ENCODE data around the gene ANKRD1.
"Not testable (repeated sequence)": the region's sequence is repeated elsewhere in the genome, so short reads cannot be mapped to it uniquely, and the experiment has no call there.

ANKRD1 gene

DNA sequence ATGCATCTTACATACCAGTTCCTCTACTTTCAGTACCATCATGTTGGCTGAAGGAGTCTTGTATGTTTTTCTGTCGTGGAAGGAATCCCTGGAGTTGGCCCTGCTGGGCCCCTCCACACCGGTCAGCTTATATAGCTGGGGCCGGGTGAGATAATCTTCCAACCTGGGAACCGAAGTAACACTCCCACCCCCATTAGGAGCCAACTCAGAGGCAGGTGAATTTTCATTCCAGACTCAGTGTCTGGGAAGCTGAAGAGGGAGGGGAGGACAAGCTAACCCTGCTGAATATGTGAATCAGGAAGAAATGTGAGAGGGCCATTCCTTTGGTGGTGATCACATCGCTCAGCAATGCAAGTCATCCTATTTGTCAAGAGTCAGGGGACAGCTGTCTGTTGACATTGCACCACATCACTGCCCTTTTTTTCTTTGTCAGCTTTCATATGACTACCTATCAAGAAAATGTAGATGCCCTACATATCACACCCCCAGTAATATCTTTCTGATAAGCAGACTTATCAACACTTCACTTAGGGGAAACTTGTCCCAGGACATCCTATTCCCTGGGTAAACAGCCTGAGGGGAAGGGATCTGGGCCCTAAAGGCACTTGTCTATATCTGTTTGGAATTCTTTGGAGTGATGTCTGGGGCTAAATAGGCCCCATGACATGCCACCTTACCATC, at the start of gene ANKRD1:
Gene ANKRD1, minus strand, starts transcription at position 102 of the 681 bp plus-strand sequence. Its CDS starts 60 bp downstream, at position 42.
- DNase-seq, result no peak

DNA sequence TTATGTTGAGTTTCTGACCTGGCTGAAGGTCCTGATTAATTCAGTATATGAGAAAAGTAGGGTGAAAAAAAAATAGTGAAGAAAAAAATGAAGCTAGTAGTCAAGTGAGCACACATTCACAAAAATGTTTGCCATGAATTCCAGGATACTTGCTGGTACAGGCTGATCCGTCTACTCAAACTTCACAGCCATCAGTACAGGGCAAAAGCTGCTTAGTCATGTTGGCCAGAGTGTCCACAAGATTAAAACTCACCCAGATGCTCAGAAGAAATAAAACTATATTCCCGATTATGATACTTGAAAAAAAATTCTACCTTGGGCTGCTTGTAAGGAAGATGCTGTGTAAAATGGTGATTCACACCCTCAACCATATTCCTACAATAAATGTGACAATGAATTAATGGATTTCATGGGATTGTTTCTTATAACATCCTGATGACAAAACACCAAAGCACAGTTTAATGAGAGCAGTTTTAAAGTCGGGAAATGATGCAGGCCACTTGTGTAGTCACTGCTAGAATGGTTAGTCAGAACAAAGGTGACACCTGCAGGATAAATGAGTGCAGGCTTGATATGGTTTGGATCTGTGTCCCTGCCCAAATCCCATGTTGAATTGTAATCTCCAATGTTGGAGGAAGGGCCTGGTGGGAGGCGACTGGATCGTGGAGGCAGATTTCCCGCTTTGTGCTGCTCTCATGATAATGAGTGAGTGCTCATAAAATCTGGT, 49.2 kb upstream of the ANKRD1 start:
- no peak for DNase-seq

DNA sequence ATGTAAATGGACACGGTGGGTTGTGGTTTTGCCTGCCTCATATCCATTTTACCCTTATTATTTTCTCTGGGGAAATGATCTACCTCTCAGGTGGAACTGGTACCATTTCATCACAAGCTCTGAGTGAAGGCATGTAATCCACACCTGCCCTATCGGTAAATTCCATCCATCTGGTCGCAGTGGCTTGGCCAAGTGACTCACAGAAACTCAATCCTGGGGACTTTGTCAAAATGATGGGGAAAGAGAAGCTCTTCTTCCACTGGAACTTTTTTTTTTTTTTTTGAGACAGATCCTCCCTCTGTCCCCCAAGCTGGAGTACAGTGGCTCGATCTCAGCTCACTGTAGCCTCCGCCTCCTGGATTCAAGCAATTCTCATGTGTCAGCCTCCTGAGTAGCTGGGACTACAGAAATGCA, 48.2 kb upstream of the ANKRD1 start:
- no peak for DNase-seq

DNA sequence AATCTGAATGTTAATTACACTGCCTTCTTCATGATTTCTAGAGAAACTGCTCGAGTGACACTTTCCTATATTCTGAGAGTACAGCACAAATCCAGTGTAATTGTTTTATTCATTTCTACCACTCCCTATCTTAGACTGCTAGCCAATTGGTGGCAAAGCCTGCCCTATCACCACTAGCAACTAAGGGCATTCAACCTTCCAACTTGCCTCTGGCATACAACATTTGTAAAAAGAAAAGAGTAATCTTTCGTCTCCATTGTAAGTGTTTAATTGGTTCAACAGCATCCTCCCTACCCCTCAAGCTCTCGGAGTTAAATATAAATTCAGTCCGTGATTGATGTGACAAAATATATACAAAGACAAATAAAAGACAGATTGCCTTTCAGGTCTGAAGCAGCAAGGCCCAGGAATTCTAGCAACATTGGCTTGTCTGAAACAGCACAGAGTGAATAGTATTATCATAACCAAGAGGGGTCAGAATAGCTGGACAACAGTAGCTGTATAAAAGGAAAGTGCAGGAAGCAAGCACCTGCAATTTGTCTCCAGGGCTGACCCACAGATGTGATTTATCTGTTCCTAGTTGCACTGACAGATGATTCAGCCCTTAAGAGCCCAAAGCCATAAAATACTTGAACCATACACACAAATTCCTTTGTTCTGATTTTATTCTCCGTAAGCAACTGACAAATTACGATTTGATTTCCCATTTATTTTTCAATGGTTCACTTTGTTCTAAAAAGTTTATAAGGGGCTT, 47.6 kb upstream of the ANKRD1 start:
- DNase-seq, result no peak

DNA sequence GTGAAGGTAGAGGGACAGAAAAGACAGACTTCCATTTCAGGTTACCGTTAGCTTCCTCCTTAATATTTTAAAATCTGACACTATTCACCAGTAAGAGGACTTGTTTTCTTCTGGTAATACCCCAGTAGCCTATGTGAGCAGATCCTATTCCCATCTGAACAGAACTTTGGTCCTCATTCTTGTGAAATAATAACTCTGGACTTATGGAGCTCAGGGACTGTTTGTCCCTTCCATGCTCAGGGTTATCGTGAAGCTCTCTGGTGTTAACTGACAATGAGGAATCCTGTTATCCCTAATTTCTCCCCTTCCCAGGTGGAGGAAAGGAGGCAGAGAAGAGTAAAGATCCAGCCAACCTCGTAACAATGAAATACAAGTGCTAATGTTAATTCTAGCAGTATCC, 47.0 kb upstream of the ANKRD1 start:
- DNase-seq, result no peak

DNA sequence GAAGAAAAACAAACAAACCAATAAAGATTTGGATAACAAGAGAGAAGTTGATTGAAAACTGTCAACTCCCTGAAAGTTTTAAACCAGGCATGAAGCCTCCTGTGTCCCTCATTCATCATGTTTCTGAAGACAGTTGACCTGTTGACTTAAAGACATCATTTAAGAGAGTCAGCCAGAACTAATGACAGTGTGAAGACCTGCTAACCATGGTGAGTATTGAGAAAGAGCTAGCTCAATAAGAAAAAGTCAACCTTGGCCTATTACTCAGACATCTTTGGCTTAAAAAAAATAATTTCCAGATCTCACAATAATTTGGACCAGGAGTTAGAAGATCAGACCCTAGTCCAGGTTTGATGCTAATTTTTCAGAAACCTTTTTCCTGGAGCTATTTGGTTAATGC, 45.3 kb upstream of the ANKRD1 start:
- DNase-seq, result no peak

DNA sequence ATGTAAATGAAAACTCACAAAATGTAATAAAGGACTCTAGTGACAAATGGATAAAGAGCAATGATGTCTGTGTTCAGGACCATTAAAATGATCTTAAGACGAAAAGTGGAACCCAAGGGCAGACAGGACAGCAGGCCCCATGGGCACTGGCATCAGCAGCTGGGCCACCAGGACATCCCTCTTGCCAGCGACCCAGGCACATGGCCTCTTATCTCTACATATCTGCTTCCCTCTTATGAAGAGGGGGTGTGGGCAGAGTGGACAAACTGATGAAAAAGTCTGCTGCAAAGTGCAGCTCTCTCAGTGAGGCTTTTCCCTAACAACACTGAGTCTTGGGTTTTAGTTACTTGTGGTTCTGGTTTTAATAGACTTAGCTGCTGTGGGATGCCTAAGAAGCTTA, 44.8 kb upstream of the ANKRD1 start:
- DNase-seq, result no peak

DNA sequence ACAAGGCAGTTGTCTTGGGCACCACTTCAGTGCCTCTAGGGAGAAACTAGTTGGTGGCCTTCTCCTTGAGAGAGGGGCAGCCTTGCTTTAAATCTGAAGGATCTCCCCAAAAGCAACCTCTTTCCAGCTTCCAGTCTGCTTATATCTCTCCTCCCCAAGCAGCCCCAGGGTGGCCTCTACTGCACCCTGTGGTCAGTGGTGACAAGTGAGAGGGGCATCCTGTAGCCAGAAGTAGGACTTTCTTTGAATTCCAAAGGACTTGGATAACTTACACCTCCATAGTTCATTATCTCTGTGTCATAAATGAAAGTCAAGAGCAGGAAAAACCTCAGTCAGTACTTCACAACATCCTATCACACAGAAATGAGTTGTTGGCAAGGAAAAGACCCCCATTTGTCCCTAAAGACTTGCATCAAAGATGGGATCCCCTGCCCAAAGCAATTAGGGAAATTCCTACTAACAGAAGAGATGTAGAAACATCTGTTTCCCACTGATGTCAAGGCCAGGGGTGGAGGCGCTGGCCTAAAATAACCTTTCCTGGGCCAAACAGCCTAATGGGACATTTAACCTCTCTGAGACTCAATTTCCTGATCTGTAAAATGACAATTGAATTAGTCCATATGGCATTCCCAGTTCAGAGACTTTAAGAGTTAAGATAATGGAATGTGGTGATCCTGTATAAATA, 44.0 kb upstream of the ANKRD1 start:
- DNase-seq, result no peak

DNA sequence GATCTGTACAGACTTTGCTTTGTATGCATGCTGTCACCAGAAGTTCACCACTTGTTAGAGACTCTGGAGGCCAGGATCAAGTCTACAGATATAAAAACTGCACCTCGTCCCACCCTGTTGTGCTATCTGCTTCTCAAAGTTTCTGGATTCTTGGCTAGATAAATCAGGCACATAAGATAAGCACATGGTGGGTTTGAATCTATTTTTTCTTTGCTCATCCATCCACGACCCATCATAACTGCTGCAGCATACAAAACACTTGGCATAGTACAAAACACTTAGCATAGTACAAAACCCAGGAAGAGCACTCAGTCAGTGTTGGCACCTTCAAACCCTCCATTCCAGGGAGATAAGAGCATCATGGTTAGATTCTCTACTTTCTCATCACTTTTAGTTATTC, 42.4 kb upstream of the ANKRD1 start:
- DNase-seq, result no peak

DNA sequence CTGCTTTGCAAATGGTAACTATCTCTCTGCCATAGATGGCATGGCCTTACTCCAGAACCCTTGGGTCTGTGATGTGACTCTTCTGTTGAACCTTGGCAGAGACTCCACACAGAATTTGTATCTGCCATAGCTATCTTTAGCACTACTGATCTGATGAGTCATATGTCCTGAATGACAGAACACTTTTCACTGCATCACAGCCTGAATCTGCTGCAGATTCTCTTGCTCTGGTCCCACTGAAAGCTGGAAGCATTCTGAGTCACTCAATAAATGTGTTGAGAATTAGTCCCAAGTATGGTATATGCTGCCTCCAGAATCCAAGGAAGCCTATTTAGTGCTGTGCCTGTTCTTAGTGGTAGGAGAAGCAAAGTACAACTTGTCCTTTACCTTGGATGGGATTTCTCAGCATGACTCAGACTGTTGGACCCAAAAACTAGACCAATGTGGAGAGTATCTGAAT, 39.5 kb upstream of the ANKRD1 start:
- DNase-seq, result no peak

DNA sequence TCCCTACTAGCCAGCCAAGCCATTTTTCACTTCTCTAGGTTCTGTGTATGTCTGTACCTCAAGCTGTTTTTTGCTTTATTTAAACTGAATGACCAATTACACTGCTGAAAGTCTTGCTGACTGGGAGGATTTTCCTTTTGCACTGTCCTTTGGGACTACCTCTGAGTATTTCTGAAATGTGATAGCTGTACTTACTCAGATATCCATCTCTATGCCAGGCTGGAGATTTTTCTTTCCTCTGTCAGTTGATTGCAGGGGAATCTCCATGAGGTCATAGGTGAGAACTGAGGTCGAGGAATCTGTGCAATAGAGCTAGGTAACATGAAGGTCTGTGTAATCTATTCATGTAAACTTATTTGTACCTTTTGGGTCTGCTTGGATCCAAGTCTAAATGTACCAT, 38.9 kb upstream of the ANKRD1 start:
- DNase-seq, result no peak

DNA sequence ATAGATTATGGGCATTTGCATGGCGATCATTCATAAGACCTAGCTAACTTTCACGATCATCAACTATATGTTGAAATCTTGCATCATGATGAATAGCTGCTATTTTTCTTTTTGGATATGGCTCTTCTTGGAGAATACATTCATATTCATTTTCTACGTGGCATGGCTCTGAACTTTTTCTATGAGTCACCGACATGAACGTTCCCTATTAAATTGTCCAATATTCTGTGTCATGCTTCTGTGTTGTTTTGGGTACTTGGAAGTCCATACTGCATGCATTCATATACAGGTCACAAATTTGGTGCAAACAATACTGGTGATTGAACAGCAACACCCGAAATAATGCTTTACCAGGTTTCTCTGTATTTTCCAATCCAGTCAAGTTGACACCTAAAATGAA, 37.9 kb upstream of the ANKRD1 start:
- DNase-seq, result no peak

DNA sequence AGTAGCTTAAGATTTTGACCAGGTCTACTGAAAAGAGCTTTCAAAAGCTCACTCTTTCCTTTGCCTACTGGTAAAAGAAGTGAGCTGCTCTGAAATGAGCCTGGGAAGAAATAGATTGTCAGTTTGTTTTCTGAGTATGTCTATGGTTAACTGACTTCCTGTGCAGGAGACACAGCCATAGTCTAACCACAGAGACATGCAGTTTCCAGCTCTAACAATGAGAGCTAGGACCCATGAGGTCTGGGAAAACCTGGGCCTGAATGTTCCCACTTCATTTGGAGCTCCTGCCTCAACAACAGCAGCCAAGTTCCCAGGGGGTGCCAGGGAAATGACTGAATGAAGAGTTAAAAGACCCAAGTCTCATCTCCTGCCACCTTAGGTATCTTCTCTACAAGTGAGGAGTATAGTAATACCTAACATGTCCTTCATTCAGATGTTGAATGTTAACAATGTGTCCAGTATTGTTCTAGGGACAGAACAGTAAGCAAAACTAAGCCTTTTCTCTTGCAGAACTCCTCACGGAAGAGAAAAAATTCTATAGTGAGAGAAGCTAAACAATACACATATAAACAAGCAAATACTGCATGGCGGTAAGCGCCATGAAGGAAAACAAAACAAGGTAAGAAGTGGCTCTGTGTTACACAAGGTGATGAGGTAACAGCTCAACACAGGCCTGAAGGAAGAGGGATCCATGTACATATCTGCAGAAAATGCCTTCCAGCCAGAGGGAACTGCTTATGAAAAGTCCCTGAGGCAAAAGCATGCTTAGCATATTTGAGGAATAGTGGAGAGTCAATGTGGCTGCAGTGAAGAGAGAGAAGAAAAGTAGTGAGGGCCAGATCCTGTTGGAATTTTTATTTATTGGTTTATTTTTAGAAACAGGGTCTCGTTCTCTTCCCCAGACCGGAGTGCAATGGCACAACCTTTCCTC, 26.4 kb upstream of the ANKRD1 start:
- no peak for DNase-seq

DNA sequence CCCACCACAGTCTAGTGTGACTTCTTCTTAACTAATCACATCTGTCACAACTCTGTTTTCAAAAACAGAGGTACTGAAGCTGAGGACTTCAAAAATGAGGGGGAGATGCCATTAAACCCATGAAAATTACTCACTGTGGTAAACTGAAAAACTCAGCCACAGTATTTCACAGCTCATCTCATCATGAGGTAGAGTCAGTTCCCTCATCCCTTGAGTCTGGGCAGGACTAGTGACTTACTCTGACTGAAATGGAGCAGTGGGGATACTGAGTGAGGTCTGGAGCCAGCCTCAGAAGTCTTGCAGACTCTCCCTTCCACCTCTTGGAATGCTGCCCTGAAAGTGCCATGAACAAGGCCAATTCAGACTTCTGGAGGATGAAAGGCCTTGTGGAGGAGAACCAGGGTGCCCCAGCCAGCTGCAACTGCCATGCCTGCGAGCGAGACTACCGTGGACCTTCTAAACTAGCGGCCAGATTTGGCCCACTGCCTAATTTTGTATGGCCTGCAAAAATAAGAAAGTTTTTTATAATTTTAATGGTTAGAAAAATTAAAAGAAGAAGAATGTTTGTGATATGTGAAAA, 24.7 kb upstream of the ANKRD1 start:
- no peak for DNase-seq

DNA sequence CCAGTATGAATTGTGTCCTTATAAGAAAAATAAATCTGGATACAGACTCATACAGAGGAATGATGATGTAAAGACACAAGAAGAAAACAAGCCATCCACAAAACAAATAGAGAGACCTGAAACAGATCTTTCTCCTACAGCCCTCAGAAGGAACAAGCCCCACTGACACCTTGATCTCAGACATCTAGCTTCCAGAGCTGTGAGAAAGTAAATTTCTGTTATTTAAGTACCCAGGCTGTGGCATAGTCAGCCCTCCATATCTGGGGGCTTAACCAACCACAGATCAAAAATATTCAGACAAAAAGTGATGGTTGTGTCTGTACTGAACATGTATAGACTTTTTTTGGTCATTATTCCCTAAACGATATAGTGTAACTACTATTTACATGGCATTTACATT, 23.9 kb upstream of the ANKRD1 start:
- no peak for DNase-seq

DNA sequence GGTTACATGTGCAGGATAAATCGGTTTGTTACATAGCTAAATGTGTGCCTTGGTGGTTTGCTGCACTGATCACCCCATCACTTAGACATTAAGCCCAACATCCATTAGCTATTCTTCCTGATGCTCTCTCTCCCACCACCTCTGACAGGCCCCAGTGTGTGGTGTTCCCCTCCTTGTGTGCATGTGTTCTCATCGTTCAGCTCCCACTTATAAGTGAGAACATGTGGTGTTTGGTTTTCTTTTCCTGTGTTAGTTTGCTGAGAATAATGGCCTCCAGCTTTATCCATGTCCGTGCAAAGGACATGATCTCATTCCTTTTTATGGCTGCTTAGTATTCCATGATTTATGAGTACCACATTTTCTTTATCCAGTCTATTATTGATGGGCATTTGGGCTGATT, 22.1 kb upstream of the ANKRD1 start:
- DNase-seq, result not testable (repeated sequence)

DNA sequence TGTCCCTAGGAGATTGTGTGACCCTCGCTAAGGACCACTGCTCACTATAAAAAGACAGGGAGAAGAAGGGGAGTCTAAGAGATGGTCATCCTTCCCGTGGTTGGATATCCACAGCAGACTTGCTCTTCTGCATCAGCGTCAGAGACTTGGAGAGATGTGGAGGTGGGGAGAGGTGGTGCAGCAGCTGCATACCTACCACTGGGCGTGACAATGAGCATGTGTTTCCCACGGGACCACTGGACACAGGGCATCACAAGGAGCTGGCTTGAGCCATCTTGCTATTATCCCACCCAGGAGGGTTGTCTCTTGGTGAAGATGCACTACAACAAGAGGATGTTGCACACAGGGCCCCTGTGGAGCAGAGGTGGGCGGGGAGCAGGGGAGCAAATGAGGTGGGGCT, 18.8 kb upstream of the ANKRD1 start:
- DNase-seq, result no peak

DNA sequence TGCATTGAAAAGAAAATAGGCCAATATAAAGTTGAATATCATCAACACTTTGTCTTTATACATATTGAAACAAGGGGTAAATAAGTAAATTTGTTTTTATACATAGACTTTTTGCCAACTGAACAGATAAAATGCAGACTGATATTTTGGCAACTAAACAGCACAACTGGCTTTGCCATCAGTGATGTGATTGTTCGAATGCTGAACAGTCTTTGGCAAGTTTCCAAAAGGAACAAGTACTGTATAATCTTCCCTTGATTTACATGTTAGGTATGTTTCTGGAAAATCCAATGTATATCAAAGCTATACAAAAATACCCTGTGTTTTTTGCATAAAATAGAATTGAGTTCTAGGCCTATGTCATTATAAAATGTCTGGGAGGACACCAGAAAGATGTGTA, 18.2 kb upstream of the ANKRD1 start:
- no peak for DNase-seq

DNA sequence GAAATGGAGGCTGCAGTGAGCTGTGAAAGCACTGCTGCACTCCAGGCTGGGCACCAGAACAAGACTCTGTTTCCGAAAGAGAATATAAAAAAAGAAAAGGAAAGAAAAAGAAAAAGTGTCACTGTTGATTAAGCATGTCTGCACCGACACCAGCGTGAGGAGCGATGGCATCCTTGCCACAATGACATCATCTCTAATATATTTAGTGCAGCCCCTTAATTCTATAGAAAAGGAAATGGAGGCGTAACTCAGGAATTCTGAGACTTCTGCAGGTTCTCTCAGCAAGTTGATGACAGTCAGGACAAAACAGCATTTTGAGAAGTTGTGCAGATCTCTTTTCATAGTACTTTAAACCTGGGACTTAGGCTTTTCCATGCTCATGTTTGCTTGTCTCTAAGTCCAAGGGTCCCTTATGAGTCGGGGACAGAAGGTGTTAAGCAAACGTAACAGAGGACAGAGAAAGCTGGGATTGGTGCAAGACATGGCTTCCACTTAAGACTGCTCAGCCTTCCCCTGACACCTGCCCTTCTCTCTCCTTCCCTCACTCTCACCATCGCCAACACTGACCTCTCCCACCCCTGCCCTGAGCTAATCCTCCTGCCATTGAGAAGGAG, 16.9 kb upstream of the ANKRD1 start:
- DNase-seq, result no peak

DNA sequence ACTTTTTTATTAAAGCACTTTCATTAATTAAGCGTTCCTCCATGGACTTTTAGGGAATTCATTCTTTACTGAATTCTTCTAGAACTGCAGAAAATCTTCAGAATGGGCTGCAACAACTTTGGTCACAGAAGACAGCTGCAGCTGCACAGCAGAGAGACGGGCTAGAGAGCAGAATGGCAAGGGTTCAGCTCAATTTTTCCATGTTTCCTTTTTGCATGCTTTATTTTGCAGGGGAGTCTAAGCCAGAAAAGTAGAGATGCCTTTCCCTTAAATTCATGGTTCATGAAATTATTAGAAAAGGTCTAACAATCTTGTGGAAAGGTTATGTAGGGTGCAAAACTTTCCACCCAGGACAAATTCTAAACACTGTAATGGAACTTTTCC, 15.4 kb upstream of the ANKRD1 start:
- DNase-seq, result no peak

DNA sequence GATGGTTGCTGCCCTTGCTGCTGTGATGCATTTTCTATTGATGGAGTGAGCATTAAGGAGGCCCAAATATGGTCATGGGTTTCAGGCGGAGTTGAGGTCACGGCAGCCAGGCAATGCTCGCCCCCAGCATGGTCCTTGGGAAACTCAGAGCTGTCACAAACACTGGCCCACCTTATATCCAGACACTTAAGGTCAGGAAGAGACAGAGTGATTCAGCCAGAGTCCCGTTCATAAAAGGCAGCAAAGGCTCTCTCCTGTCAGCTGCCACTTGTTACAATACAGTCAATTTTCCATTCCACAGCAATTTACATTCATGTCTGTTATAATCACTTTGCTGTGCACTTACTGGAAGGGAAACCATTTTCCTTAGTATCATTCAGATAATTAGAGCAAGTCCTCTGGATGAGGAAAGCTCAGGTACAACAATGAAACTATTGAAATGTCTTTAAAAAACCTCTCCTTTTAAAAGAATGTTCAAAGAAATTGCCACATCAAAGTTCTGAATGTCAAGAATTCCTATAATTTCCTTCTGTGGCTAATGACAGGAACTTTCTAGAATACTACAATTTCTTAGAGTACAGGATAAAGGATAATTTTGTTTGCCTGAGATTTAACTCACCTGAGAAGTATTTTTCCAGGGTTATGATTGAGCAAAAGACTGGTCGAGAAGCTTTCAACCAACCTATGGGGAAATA, 14.8 kb upstream of the ANKRD1 start:
- DNase-seq, result no peak

All from SHP77 (cell line).